RKO (cell line): ENCODE data around the gene FOLR3.
"Not testable (repeated sequence)": the region's sequence is repeated elsewhere in the genome, so short reads cannot be mapped to it uniquely, and the experiment has no call there.

ENCODE experiments used
- DNase-seq: peaks from one replicate; pipeline ENCODE4 v3.0.0-alpha.2; 2016; ENCODE audit warnings: low spot score

Gene FOLR3

DNA sequence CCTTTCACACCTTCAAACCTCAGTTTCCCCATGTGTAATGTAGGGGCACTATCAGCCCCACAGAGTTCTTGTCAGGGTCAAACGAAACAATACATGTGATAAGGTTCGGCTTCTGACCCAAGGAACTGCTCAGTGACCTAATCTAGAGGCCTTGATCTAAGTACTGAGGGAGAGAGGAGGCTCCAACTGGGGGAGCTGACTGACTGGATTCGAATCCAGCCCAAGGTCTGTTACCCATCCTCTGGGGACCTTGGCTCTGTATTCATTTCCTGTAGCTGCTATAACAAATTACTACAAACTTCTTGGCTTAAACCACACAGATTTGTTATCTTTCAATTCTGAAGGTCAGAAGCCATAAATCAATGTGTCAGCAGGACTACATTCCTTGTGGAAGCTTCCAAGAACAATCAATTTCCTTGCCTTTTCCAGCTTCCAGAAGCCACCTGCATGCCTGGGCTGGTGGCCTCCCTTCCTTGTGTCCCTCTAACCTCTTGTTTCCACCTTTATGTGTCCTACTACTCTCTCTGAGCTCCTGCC, 12.3 kb upstream of the FOLR3 start:
- no peak for DNase-seq

DNA sequence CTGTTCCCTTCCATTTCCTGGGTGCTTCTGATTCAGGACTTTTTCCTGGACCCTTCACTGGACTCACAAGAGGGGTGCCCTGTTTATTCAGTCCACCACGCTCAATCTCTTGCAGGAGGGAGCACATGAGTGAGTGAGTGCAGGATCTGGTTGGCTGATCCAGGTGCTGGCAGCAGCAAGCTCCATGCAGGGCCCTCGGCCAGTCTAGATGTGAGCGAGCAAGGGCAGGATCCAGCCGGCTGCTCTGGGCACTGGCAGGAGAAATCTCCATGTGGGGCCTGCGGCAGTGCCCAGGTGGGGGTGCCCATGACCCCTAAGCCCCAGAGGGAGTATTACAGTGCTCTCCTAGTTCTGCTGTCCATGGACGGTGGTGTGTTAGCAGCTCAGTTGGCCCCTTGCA, 11.5 kb upstream of the FOLR3 start:
- DNase-seq = no peak

DNA sequence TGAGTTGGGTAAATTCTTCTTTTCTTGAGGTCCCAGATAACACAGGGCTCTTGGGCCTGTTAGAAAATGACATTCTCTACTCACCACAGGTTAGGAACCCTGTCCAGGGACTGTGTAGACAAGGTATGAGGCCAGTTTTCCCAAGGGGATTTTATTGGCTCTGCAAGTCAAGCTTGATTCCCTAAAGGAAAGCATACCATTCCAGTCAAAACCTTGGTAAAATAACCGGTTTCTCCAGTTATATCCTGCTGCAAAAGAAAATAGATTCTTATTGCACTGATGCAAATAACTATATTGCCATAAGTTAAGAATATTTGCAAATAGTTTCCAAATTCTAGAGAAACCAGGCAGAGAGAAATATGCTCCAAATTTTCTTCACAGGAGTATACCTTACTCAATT, 9.6 kb upstream of the FOLR3 start:
- DNase-seq = no peak

DNA sequence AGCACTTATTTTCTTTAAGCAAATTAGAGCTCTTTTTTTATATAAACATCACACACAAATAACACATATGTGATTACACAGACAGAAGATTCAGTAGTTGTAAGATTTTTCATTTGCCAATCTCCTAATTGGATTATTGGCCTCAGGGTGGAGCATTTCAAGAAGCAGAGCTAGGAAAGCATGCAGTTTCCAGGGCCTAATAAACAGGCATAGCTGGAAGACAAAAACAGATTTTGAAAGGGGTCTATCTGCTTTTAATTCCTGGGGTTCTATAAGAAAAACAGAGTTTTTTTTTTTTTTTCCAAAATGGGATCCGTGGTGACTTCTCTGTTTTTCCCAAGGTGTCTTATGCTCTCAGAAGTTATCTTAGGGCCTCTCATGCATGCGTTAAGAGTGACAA, 7.6 kb upstream of the FOLR3 start:
- no peak for DNase-seq

DNA sequence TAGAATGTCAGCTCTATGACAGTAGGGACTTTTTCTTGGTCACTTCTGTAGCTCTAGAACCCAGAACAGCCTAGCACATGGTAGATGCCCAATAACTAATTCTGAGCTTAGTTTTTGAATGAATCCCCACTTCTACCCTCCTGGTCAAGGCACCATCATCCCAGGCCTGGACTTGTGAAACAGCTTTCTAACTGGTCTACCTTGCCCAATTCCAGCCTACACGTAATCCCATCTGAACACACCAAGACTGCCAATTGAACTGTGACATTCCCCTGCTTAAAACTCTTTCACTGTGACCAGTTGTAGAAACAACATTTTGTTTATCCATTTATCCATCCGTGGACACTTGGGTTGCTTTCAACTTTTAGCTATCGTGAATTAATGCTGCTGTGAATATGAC, 6.1 kb upstream of the FOLR3 start:
- no peak for DNase-seq

DNA sequence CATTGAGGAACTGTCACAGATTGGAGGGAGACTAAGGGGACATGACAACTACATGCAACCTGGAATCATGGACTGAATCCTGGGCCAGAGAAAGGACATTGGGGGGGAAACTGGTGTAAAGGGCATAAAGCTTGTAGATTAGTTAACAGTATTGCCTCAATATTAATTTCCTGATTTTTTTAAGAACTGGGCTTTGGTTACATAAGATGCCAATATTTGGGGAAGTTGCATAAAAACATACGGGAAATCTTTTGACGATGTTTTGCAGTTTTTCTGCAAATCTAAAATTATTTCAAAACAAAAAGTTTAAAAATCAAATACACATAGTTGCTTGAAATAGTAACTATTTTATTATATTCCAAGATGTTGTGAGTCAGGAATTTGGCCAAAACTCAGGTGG, 2.9 kb upstream of the FOLR3 start:
- DNase-seq = no peak

DNA sequence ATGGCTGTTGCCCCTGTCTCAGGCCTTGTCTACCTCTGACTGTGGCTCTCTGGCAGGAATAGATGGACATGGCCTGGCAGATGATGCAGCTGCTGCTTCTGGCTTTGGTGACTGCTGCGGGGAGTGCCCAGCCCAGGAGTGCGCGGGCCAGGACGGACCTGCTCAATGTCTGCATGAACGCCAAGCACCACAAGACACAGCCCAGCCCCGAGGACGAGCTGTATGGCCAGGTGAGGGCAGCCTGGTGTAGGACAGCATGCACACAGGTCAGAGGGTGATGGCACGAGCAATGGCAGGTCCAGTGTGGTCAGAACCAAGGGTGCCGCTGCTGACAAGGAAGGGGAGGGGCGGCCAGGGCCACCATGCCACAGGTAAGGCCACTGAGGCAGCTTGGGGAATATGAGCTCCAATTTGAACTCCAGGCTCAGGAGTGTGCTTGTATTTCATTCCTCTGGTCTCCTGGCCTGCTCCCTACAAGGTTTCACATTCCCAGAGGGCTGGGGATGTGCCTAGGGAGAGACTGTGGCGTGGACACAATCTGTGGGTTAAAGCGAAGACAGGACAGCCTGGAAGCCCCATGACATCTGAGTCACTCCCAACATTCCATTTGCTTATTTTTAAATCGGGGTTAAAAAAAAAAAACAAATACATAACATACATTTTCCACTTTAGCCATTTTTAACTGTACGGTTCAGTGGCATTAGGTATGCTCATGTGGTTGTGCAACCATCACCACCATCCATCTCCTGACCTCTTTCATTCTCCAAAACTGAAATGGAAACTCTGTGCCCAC, 562 bp downstream of the FOLR3 start:
- DNase-seq = no peak

DNA sequence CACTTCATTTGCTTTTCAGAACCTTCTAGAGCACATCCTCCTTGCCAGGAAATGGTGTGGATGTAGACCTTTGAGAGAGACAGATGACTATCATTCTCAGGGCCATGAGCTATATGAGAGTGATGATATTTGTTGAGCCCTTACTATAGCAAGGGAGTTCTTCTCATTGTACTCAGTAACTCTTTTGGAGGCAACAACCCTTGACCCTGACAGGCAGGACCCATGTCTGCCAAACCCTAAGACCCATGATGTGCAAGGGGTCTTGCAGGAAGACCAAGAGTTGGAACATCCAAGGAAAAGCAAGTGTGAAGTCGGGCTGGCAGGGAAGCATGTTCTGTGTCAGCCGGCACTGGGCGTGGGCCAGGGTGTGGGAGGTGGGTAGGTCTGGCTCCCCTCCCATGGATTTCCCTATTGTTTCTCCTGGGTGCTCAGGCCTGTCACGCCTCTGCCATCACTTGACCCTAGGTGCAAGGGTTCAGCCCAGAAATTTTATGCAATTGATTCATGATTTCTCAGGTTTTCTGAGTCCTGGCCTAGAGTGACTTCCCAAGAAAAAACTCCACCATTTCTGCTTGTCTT, 1.2 kb downstream of the FOLR3 start:
- no peak for DNase-seq

DNA sequence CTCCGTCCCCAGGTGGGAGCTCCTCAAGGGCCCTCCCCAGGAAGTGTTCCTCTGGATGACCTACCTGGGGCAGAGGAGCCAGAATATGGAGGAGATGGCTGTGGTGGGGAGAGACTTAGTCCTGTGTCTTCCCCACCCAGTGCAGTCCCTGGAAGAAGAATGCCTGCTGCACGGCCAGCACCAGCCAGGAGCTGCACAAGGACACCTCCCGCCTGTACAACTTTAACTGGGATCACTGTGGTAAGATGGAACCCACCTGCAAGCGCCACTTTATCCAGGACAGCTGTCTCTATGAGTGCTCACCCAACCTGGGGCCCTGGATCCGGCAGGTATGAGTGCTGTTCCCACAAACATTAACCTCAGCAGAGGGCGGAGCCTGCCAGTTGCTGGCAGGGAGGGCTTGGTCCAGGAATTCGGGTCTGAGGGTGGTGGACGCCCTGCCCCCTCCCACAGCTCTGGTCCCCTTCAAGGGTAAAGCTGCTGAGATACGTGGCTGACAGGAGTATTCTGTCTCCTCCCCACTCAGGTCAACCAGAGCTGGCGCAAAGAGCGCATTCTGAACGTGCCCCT, 3.4 kb downstream of the FOLR3 start:
- no peak for DNase-seq

DNA sequence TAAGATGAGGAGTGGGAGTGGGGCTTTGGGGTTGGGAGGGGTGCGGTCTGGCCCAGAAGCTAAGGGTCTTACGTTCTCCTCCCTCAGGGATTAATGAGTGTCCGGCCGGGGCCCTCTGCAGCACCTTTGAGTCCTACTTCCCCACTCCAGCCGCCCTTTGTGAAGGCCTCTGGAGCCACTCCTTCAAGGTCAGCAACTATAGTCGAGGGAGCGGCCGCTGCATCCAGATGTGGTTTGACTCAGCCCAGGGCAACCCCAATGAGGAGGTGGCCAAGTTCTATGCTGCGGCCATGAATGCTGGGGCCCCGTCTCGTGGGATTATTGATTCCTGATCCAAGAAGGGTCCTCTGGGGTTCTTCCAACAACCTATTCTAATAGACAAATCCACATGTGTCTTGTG, 4.0 kb downstream of the FOLR3 start:
- no peak for DNase-seq

DNA sequence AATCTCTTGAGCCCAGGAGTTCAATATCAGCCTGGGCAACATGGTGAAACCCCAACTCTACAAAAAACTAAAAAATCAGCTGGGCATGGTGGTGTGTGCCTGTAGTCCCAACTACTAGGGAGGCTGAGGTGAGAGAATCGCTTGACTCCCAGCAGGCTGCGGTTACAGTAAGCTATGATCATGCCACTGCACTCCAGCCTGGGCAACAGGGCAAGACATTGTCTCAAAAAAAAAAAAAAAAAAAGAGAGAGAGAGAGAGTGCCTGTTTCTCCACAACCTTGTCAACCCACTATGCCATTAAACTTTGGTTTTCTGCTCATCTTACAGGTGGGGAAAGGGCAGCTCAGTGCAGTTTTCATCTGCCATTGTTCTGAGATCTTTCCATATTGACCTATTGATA, 5.1 kb downstream of the FOLR3 start:
- DNase-seq = no peak

DNA sequence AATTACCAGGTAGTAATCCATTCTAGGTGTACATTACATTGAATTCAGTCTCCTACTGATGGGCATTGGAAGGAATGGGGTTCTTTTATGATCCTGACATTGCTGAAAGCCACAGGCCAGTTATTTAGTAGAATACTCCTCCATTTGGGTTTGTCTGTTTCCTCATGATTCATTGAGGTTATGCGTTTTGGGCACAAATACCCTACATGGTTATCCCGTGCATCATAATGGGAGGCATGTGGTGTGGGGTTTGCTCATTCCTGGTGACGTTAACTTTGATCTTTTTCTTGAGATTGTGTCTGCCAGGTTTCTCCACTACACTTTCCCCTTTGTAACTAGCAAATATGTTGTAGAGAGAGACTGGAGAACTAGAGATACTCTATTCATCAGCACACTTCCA, 5.5 kb downstream of the FOLR3 start:
- peak; percentile 48 for DNase-seq

DNA sequence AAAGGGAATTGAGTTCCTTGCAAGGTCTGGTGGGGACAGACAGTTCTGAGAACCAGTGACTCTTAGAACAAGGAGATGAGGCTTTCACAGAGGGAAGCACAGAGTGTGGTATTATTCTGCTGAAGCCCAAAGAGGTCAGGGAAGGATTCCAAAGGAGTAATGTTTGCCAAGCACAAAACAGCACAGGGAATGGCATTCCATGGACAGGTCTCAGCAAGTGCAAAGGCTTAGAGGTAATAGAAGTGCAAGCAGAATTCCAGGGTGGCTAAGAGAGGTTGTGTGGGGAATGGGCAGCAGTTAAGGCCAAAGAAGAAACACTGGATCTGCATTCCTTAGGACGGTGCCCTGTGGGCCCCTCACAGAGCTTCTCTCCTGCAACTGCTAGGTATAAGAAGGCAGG, 6.6 kb downstream of the FOLR3 start:
- not testable (repeated sequence) for DNase-seq

DNA sequence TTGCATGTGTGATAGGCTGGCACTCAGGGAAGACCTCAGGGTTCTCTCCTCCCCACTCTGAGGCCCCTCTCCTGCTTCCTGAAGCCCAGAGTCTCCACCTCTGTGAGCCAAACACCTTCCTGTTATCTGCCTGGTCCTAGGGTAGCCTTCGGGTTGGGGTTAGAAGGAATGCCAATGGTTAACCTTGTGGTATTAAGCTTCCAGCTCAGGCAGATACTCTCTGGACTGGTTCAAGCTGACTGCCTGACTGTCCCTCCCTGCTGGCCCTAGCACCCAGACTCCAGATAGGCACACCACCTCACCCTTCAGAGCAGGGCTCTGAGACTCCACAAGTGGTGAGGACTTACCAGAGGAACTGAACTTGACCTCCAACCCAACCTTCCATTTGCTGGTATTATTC, 7.0 kb downstream of the FOLR3 start:
- DNase-seq = not testable (repeated sequence)

DNA sequence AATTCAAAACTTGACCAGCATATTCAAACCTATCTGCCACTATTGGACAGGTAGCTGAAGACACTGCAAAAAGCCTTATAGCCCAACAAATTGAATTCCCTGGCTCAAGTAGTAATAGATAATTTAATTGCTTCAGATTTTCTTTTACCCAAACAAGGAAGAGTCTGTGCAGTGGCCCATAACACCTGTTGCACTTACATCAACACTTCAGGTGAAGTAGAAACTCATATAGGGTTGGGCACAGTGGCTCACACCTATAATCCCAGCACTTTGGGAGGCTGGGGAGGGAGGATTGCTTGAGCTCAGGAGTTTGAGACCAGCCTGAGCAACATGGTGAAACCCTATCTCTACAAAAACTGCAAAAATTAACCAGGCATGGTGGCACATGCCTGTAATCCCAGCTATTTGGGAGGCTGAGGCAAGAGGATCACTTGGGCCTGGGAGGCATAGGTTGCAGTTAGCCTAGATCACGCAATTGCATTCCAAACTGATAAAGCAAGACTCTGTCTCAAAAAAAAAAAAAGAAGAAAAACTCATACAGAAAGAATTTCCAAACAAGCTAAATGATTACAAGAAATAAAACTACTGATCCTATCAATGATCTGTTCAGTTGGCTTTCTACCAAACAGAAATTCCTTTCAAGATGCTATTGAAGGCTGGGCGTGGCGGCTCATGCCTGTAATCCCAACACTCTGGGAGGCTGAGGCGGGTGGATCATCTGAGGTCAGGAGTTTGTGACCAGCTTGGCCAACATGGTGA, 9.5 kb downstream of the FOLR3 start:
- no peak for DNase-seq

DNA sequence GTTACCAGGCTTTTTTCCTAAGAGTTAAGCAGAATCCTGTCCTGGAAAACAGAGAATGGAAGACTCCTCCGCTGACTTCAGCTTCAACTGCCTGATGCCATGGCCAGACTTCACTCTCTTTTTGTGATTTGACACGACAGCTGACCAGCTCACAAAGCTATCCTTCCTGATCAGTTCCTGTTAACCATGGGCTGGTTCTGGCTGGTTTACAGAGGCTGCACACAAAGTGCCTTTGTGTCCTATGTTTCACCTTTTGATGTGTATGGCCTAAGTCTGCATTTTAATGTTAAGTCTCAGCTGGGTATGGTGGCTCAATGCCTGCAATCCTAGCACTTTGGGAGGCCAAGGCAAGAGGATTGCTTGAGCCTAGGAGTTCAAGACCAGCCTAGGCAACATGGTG, 11.1 kb downstream of the FOLR3 start:
- DNase-seq = no peak

DNA sequence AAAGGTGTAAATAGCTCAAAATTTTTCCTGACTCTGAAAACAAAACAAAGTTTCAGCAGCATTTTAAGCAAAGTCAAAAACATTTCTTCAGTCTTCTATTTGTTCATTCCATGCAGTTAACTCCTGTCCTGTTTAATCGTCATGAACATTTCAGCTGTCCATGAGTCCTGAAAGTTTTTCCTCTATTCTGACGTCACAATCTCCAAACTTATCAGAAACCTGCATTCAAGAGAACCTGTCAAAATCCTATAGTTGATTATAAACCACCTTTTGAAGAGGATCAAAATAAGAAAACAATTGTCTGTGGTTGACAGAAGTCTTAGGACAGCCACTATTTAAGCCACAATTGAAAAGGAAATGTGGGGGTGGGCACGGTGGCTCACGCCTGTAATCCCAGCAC, 15.4 kb downstream of the FOLR3 start:
- DNase-seq = no peak

DNA sequence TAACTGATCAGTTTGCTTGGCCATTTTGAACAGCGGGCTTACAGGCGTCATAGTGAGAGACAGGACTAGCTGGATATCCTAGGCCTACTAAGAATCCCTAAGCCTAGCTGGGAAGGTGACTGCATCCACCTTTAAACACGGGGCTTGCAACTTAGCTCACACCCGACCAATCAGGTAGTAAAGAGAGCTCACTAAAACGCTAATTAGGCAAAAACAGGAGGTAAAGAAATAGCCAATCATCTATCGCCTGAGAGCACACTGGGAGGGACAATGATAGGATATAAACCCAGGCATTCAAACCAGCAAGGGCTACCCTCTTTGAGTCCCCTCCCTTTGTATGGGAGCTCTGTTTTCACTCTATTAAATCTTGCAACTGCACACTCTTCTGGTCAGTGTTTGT, 18.3 kb downstream of the FOLR3 start:
- not testable (repeated sequence) for DNase-seq

DNA sequence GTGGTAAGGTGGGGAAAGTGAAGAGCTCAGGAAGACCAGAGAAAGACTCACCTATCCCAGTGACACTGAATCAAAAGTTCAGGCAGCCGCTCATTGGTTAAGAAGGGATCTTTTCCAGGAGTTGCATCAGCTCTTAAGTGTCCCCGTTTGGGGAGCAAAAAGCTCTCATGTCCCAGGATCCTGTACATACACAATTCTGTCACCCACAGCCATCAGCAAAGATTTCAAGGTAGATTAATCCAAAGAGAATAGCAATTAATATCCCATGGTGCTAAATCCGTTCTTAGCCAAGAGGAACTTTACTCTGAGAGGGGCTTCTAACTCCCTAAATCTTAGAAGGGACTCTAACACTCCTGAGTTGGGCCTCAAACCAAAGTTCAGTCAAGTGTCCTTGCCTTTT, 19.3 kb downstream of the FOLR3 start:
- no peak for DNase-seq

DNA sequence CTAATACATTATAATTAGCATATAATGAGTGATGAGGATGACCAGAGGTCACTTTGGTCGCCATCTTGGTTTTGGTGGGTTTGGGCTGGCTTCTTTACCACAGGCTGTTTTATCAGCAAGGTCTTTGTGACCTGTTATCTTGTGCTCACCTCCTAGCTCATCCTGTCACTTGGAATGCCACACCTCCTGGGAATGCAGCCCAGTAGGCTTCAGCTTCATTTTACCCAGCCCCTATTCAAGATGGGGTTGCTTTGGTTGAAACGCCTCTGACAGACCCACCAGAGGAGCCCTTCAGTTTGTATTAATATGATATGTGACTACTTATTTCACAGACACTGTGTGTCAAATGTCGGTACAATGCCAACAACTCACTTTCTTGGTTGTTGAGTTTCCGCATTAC, 20.2 kb downstream of the FOLR3 start:
- no peak for DNase-seq

DNA sequence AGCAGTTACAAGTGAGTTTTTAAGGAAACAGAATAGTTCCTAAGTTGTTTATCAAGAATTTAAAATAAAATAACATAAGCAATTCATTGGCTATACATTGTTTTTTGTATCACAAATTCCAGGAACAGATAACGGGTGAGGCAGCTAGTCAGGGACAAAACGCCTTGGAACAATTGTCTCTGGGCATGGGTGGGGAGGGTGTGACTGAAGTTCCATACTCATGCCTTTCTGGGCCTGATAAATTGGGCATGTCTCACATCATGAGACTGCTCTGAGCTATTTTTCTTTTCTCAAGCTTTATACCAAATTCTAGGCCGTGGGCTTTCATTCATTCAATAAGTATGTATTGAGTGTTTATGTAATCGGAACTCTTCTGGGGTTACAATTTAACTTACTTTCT, 21.6 kb downstream of the FOLR3 start:
- DNase-seq = no peak

DNA sequence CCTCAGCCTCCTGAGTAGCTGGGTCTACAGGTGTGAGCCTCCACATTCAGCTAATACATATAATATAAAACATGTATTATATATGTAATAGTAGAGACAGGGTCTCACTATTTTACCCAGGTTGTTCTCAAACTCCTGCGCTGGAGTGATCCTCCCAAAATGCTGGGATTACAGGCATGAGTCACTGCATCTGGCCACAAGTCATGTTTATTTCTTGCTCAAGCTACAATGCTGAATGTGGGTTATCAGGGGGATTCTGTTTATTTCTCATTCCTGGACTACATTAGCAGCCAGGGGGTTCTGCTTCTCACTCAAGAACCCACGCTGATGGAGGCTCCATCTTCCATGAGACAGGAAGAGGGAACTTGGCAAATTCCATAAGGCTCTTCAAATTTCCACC, 24.8 kb downstream of the FOLR3 start:
- DNase-seq = no peak
